Transverse colon (tissue), 4 donors: ENCODE results near the gene HTR2B.

Experiments used
- CTCF ChIP-seq, 5 experiments: fragments of 200-600 bp in 3 of 5; fragments of 450-650 bp in 2 of 5; sonication (generic) in 3 of 5; IDR thresholded peaks; 1 replicate in 2 of 5; 2 replicates in 3 of 5; pipeline ENCODE4 v1.5.1; 2016 to 2017; ENCODE audit warnings: antibody characterized with exemption in 5 of 5, inconsistent platforms in 3 of 5, mild to moderate bottlenecking in 2 of 5, moderate library complexity in 1 of 5
- EP300 ChIP-seq: sonication (generic); formaldehyde crosslinking; IDR thresholded peaks from one replicate; pipeline ENCODE4 v1.6.1; 2017; ENCODE audit warnings: antibody characterized with exemption, low read depth
- POLR2A ChIP-seq: fragments of 450-650 bp; IDR thresholded peaks from one replicate; pipeline ENCODE4 v1.6.1; 2016; ENCODE audit warnings: antibody characterized with exemption, mild to moderate bottlenecking, moderate library complexity
- POLR2AphosphoS5 ChIP-seq, 3 donors: sonication (generic); formaldehyde crosslinking; IDR thresholded peaks; one replicate each; pipeline ENCODE4 v1.6.1; 2016; ENCODE audit warnings: antibody characterized with exemption in 3 of 3

GRCh38 chr2:231118614-231118942 lies 6.3 kb downstream of the HTR2B start:
- TF ChIP-seq CTCF (IDR thresholded peaks at IDR 0.05) (no peak), EP300 (no peak), POLR2A (no peak), POLR2AphosphoS5 (IDR thresholded peaks at IDR 0.05) (no peak)
